Smooth muscle cell of the coronary artery (primary cell): Measurements from ENCODE around the gene RUSF1. TPM values are rescaled to one million over a fixed set of nuclear protein-coding genes. Genes with fewer than 3 reads are reported as not detected.

Experiments used
- total RNA-seq: library from RNA; depleted of rRNA; stranded (reverse); fragments of >200 nt; gene quantifications from 2 replicates; pipeline ENCODE4 v1.2.3, GENCODE V29; 2014; ENCODE audit warnings: low replicate concordance

The RUSF1 gene
- 33.7 and 44.5 TPM in 2 replicates for total RNA-seq

DNA sequence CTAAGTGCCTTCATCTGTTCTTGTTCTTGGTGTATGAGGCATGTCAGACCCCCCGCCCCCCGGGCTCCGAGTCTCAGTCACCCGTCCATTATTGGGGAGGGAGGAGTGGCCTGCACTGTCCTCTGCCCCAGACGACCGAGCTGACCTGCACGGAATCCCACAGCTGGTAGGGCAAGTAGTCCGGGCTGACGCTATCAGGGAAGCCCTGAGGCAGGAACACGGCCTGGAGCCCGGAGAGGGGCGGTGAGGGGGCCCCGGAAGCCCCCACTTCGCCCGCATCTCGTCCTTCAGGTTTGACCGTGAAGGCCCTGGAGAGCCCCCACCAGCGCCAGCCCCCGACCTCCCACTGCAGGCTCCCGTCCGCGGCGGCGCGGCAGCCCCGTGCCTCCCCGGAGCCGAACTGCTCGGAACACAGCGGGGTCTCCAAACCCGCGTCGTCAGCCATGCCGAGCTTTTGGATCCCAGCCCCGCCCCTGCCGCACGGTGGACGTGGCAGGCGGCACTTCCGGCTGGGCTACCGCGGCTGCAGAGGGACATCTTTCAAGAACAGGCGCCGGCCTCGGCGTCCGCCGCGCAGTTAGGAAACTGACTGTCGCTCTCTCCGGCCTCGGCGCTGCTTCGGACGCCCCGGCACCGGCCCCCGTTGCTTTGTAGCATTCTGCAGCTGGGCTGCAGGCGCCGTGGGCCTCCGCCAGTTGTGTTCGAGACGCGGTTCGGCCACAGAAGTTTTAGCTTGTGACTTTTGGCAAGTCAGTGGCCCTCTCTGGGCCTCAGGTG is at the start of gene RUSF1:
Gene RUSF1 (minus strand): TSS at position 463 of the 777 bp plus-strand sequence. CDS start 18 bp downstream, at position 445.

DNA sequence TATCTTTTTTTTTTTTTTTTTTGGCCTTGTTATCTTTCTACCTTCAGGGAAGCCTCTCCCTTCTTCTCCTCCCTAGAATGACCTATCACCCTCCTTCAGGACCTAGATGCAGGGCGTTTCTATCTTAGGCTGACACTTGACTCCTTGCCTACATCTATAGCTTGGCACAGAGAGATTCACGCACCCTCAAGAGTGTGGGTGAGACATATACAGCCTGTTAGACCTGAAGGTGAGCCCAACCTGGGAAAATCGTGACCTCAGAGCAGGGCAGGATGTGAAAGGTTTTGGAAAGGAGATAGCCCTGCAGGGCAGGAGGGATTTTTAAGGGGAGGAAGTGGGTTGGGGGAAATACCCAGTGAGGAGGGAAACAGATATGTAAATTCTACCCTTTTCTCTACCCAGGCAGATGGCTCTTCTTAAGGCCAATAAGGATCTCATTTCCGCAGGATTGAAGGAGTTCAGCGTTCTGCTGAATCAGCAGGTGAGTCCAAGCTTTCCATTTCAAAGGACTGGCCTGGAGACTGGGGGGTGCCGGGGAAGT is 19.6 kb upstream of the RUSF1 start, which contains the start of gene AHSP:
Gene AHSP (plus strand): TSS at position 167 of the 541 bp plus-strand sequence. CDS start 240 bp downstream, at position 407.

GRCh38 chr16:31483081-31483480 is 25.1 kb downstream of the RUSF1 start, which contains the start of gene SLC5A2:
Gene SLC5A2 (plus strand): TSS chr16:31483123. CDS start chr16:31483137, 14 bp downstream.

DNA sequence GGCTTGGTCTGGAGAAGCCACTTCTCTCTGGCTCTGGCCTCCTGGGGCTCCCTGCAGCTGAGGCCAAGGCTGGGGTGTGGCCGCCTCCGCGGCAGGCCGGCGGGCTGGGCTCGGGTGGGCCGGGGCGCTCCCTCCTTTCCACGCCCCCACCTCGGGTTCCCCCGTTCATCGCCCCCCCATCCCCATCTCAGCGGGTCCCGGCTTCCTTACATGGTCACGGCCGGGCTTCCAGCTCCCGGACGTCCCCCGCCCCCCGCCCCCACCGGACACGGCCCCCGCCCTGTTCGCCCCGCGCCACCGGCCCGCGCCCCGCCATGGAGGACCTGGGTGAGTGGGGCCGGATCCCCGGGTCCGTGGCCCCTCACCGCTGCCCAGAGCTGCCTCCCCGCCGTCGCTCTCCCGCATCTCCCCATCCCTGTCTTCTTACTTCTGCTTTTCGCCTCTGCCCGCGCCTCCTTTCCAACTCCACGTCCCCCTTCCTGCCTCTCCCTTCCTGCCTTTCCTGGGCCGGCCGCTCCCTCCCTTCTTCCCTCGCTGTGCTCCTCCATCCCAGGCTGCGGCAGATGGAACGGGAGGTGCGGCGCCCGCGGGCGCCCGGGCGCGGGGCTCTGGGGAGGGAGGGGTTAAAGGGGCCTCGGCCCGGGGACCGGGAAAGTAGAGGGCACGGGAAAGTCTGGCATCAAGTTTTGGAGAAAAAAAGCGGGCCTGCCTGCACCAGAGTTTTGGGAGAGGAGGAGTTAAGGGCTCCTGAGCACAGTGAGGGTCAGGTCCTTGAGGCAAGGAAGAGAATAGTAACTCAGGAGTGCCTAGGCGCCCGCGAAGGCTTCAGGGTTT is 36.1 kb downstream of the RUSF1 start, which contains the start of gene TGFB1I1:
Gene TGFB1I1 (plus strand): TSS at position 278 of the 834 bp plus-strand sequence. CDS start 37 bp downstream, at position 315.

GRCh38 chr16:31458844-31459686 is 49.1 kb downstream of the RUSF1 start, which contains the start of gene ARMC5:
Gene ARMC5 (plus strand): TSS chr16:31459501. CDS start chr16:31459525, 24 bp downstream.

Other genes starting within 250 kb of the RUSF1 start
- not detected in 2 replicates for gene ITGAM, start 248.4 kb downstream of the RUSF1 start, total RNA-seq
- under 0.01 TPM in 1 of 2 replicates, not detected in the other for gene ITGAX, start 153.2 kb downstream of the RUSF1 start, total RNA-seq
- not detected in 2 replicates for gene ITGAD, start 115.1 kb downstream of the RUSF1 start, total RNA-seq
- not detected in 2 replicates for gene COX6A2, start 80.0 kb downstream of the RUSF1 start, total RNA-seq
- gene ZNF843, start 65.6 kb downstream of the RUSF1 start, total RNA-seq: 0.15 and 0.23 TPM in 2 replicates
- gene ARMC5, start 48.9 kb downstream of the RUSF1 start, total RNA-seq: 5.1 and 7.7 TPM in 2 replicates
- gene TGFB1I1, start 36.2 kb downstream of the RUSF1 start, total RNA-seq: 3.3 and 30.2 TPM in 2 replicates
- under 0.01 and 0.15 TPM in 2 replicates for gene SLC5A2, start 25.3 kb downstream of the RUSF1 start, total RNA-seq
- not detected in 2 replicates for gene AHSP, start 19.5 kb upstream of the RUSF1 start, total RNA-seq